Left renal pelvis (tissue), 4 donors: ENCODE data around the gene CIZ1. TPM values are rescaled to one million over a fixed set of nuclear protein-coding genes. Genes with fewer than 3 reads are reported as not detected.
"Not testable (repeated sequence)": the region's sequence is repeated elsewhere in the genome, so short reads cannot be mapped to it uniquely, and the experiment has no call there.

Experiments
- DNase-seq, 4 donors: peaks; one replicate each; pipeline ENCODE4 v3.0.0-alpha.2; 2013; ENCODE audit warnings: low read depth in 4 of 4, low spot score in 3 of 4
- polyA plus RNA-seq, 4 donors: library from polyadenylated mRNA; unstranded; fragments of 120-200 nt; gene quantifications; one replicate each; pipeline ENCODE4 v1.2.1, GENCODE V29; 2013; ENCODE audit not compliant: insufficient read length in 4 of 4

Gene CIZ1
- polyA plus RNA-seq, 4 donors, result 116 to 160 (median 124) TPM

- DNase-seq, result no peak
Observed at GRCh38 chr9:128149001-128149701, 42.2 kb downstream of the CIZ1 start, which contains the start of gene LCN2. TSS of gene LCN2 (plus strand) at chr9:128149453. CDS start at chr9:128149526, 73 bp downstream.

GRCh38 chr9:128148509-128149000 lies 42.8 kb downstream of the CIZ1 start:
- DNase-seq, result no peak

GRCh38 chr9:128146591-128147120 lies 44.7 kb downstream of the CIZ1 start:
- no peak for DNase-seq

GRCh38 chr9:128145951-128146351 lies 45.4 kb downstream of the CIZ1 start:
- no peak for DNase-seq

- DNase-seq, result peak in 2 of 4 donors; percentile 32 to 56
Observed at GRCh38 chr9:128145536-128145935, 45.8 kb downstream of the CIZ1 start.

- no peak for DNase-seq
Observed at GRCh38 chr9:128144239-128145181, 46.9 kb downstream of the CIZ1 start.

GRCh38 chr9:128143525-128144238 lies 47.7 kb downstream of the CIZ1 start:
- DNase-seq, result no peak

- no peak for DNase-seq
Observed at GRCh38 chr9:128142596-128142995, 48.8 kb downstream of the CIZ1 start.

- no peak for DNase-seq
Observed at GRCh38 chr9:128142061-128142460, 49.3 kb downstream of the CIZ1 start.

- no peak for DNase-seq
Observed at GRCh38 chr9:128141604-128142003, 49.8 kb downstream of the CIZ1 start.

GRCh38 chr9:128139621-128140020 lies 51.8 kb downstream of the CIZ1 start:
- DNase-seq, result no peak

- DNase-seq, result no peak
Observed at GRCh38 chr9:128138001-128138400, 53.4 kb downstream of the CIZ1 start.

GRCh38 chr9:128136816-128137793 lies 54.3 kb downstream of the CIZ1 start:
- DNase-seq, result no peak

GRCh38 chr9:128135561-128135960 lies 55.8 kb downstream of the CIZ1 start:
- not testable (repeated sequence) for DNase-seq

- not testable (repeated sequence) for DNase-seq
Observed at GRCh38 chr9:128132139-128132538, 59.2 kb downstream of the CIZ1 start.

GRCh38 chr9:128131346-128131745 lies 60.0 kb downstream of the CIZ1 start:
- not testable (repeated sequence) for DNase-seq

- not testable (repeated sequence) for DNase-seq
Observed at GRCh38 chr9:128130651-128131050, 60.7 kb downstream of the CIZ1 start.

GRCh38 chr9:128129976-128130590 lies 61.3 kb downstream of the CIZ1 start:
- not testable (repeated sequence) for DNase-seq
